Common myeloid progenitor, CD34-positive (primary cell): Measurements from ENCODE around the gene SPAG8.

ENCODE experiments used
- CTCF ChIA-PET: fragments of 350-600 bp; sonication (Branson Sonifier 250); formaldehyde crosslinking; loops from one replicate; lab custom pipeline; 2021; ENCODE audit warnings: antibody characterized with exemption; lab: Charles Lee
- POLR2A ChIA-PET: fragments of 350-600 bp; sonication (Branson Sonifier 250); formaldehyde crosslinking; loops from one replicate; lab custom pipeline; 2021; ENCODE audit warnings: antibody characterized with exemption; lab: Charles Lee
- DNase-seq, 3 donors: peaks; one replicate each; pipeline versions ENCODE4 v3.0.0 to v3.0.0-alpha.2; 2013
- H3K27ac ChIP-seq, 2 experiments: 1 replicate in 1 of 2; 2 replicates in 1 of 2; pipeline ENCODE4 v1.7.0; 2013; ENCODE audit warnings: inconsistent platforms in 2 of 2, low read length in 2 of 2, mild to moderate bottlenecking in 2 of 2, low read depth in 1 of 2, moderate library complexity in 1 of 2; ENCODE audit not compliant: severe bottlenecking in 2 of 2, insufficient read depth in 1 of 2, poor library complexity in 1 of 2
- H3K27me3 ChIP-seq, 5 experiments: replicated peaks in 2 of 5; 1 replicate in 3 of 5; 2 replicates in 2 of 5; pipeline versions ENCODE4 v1.6.1 to v1.7.0; 2013; ENCODE audit warnings: low read length in 4 of 5, mild to moderate bottlenecking in 2 of 5, moderate library complexity in 2 of 5, inconsistent platforms in 1 of 5; ENCODE audit not compliant: insufficient read depth in 5 of 5, control insufficient read depth in 4 of 5
- H3K36me3 ChIP-seq, 4 experiments: 1 replicate in 2 of 4; 2 replicates in 2 of 4; pipeline versions ENCODE4 v1.6.1 to v1.7.0; 2013; ENCODE audit warnings: low read length in 3 of 4, control low read depth in 1 of 4, mild to moderate bottlenecking in 1 of 4; ENCODE audit not compliant: control insufficient read depth in 4 of 4, insufficient read depth in 4 of 4
- H3K4me1 ChIP-seq, 4 experiments: 1 replicate in 3 of 4; 2 replicates in 1 of 4; pipeline versions ENCODE4 v1.6.1 to v1.7.1; 2013; ENCODE audit warnings: low read length in 3 of 4, mild to moderate bottlenecking in 3 of 4, control low read depth in 1 of 4, inconsistent platforms in 1 of 4, moderate library complexity in 1 of 4; ENCODE audit not compliant: control insufficient read depth in 4 of 4, insufficient read depth in 4 of 4; ENCODE audit errors: control extremely low read depth in 1 of 4
- H3K4me3 ChIP-seq, 7 experiments: 1 replicate in 4 of 7; 2 replicates in 3 of 7; pipeline versions ENCODE4 v1.5.1 to v1.7.0; 2013; ENCODE audit warnings: mild to moderate bottlenecking in 7 of 7, low read length in 6 of 7, moderate library complexity in 6 of 7, inconsistent platforms in 2 of 7, low read depth in 2 of 7, control low read depth in 1 of 7; ENCODE audit not compliant: insufficient read depth in 4 of 7, control insufficient read depth in 1 of 7; ENCODE audit errors: extremely low read depth in 1 of 7
- H3K9me3 ChIP-seq, 5 experiments: 1 replicate in 4 of 5; 2 replicates in 1 of 5; pipeline versions ENCODE4 v1.6.1 to v1.7.1; 2013; ENCODE audit warnings: low read length in 4 of 5, mild to moderate bottlenecking in 2 of 5, inconsistent platforms in 1 of 5, low read depth in 1 of 5, moderate library complexity in 1 of 5; ENCODE audit not compliant: control insufficient read depth in 4 of 5, insufficient read depth in 2 of 5; ENCODE audit errors: control extremely low read depth in 1 of 5
- WGBS: methylation state at CpG from one replicate; pipeline ENCODE4 v1.1.5; 2013; ENCODE audit not compliant: insufficient coverage; 5-methylcytosine and 5-hydroxymethylcytosine counted together

Gene SPAG8

DNA sequence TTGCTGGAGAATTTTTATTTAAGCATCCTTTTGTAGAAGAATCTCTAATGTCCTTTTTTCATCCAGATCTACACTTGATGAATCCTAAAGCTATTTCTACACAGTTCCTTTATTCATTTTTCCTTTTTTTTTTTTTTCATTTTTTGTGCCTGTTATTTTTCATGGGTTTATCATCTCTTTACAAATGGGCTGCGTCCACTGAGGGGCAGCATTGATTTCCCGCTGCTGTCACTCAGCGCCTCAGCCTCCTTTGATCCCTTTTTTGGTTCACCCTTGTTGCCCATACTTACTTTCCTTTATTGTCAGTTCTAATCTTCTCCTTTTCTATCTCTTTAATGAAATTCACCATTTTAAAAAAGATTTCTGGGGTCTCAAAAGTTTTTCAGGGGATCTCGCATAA lies 52.3 kb downstream of the SPAG8 start:
- POLR2A ChIA-PET: no interaction called here
- H3K9me3 ChIP-seq: no peaks in the 10 kb centered on the region
- no peaks in the 10 kb centered on the region for H3K27me3 ChIP-seq
- DNase-seq: no peak
- CTCF ChIA-PET: interaction anchor here (0.8 to 3.6 kb wide), 13 partner anchors 10 to 67 kb away, joined by 3 to 12 read pairs (median 5); partner anchors contain the start of genes CREB3 and TLN1
- H3K4me3 ChIP-seq: no peak overlapping the region
- H3K36me3 ChIP-seq: peaks cover 0 to 4% (median under 1%) of the 10 kb centered on the region in 4 experiments
- H3K27ac ChIP-seq: no peak overlapping the region
- 100% methylated on average over 4 of the region's 4 CpGs for WGBS
- H3K4me1 ChIP-seq: peaks cover 29 to 79% (median 47%) of the 10 kb centered on the region in 4 experiments
